GM18520 (cell line): Measurements from ENCODE around the gene MAEA.
"Not testable (repeated sequence)": the region's sequence is repeated elsewhere in the genome, so short reads cannot be mapped to it uniquely, and the experiment has no call there.

Experiments used
- ATAC-seq: cut with Tn5 transposase; IDR thresholded peaks from one replicate; pipeline ENCODE4 v1.9.1; 2021; ENCODE audit not compliant: unreplicated experiment

The MAEA gene

DNA sequence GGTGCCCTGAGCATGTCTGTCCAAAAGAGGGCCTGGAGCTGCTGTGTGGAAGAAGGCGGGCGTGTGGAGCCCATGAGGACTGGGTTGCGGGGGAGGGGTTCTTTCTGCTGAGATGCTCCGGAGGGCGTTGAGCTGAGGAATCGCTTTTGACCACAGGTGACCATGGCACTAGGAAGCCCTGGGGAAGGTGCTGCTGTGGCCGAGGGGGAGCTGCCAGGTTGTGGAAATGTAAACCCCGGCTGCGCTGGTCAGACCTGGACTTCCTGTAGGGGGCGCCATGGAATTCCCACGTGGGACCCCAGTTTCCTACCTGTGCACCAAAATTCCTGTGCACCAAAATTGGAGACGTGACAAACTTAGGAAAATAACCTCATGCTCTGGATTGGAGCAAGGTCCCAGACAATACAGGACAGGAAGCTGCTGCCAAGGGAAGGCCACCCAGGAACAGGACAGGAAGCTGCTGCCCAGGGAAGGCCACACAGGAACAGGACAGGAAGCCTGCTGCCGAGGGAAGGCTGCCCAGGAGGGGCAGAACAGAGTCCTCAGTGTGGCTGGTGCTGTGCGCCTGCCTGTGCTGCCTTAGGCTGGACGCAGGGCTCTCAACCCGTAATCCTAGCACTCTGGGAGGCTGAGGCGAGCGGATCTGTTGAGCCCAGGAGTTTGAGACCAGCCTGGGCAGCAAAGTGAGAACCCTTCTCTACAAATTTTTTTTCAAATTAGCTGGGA is 29.0 kb downstream of the MAEA start:
- no peak for ATAC-seq

DNA sequence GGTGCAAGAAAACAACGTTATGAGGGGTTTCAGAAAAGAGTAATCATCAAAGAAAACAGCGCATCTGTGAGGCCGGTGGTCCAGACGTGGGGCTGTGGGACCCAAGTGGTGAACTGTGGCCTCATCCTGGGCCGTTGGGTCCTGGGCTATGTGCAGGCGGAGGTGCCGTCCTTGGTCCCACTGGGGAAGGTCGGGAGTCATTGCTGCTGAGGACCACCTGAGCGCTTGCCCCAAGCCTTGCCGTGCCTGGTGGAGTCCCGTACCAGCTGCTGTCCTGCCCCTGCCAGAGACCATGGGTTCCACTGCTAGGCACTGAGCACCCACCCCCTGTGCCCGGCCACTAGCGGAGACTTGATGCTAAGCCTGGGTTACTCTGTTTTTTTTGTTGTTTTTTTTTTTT is 31.8 kb downstream of the MAEA start:
- ATAC-seq, result no peak

DNA sequence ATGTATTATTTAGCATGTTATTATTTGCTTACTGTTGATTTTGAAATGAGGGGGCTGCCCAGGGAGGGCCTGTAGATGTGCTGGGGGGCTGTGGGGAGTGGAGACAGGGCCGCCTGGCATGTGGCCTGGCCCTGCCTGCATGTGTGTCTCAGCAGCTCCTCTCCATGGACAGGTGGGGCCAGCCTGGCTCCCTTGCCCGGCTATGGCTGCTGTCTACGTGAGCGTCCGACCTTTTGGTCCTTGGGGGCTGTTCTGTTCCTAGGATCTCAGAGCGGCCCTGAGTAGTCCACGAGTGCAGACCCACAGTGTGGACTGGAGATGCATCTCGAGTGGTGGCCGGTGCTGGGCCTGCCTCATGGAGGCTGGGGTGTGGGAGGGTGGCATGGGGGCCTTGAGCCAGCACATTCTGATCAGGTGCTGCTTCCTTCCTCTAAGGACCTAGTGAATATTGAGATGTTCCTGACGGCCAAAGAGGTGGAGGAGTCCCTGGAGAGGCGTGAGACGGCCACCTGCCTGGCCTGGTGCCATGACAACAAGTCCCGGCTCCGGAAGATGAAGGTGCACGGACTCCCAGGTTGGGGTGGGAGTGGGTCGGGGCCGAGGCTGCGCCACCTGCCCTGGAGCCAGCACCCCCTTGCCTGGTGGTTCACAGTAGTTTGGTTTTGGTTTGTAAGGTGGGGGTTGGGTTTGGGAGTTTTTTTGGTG is 32.4 kb downstream of the MAEA start:
- no peak for ATAC-seq

DNA sequence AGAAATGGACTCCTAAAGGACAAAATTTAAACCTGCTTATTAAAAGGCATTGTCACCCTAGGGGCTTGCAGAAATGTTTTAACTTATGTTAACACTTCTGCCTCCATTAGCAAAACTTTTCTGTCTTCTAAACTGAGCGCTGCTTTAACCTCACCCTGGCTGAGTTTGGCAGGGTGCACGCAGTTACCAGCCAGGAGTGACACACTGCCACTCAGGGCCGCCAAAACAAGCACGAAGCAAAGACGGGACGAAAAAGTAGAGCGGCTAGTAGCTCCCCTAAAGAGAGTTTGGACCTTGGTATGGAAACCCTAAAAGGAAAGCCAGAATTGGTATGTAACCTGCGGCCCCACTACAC is 33.6 kb downstream of the MAEA start:
- ATAC-seq, result no peak

DNA sequence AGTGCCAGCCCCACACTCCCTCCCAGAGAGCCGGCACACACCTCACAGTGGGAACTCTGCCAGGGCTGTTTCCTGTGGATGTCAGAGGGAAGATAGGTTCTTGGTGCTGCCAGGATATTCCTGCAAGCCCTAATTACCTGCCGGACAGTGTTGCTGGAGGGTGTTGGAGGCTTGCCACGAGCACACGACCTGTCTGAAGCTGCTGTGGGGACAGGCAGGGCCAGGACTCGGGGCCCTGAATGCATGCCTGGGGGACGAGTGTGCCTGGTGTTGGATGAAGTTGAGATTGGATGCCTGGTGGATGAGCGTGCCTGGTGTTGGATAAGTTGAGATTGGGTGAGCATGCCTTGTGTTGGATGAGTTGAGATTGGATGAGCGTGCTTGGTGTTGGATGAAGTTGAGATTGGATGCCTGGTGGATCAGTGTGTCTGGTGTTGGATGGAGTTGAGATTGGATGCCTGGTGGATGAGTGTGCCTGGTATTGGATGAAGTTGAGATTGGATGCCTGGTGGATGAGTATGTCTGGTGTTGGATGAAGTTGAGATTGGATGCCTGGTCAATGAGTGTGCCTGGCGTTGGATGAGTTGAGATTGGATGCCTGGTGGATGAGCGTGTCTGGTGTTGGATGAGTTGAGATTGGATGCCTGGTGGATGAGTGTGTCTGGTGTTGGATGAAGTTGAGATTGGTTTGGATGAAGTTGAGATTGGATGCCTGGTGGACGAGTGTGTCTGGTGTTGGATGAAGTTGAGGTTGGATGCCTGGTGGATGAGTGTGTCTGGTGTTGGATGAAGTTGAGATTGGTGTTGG is 34.1 kb downstream of the MAEA start:
- ATAC-seq, result no peak

DNA sequence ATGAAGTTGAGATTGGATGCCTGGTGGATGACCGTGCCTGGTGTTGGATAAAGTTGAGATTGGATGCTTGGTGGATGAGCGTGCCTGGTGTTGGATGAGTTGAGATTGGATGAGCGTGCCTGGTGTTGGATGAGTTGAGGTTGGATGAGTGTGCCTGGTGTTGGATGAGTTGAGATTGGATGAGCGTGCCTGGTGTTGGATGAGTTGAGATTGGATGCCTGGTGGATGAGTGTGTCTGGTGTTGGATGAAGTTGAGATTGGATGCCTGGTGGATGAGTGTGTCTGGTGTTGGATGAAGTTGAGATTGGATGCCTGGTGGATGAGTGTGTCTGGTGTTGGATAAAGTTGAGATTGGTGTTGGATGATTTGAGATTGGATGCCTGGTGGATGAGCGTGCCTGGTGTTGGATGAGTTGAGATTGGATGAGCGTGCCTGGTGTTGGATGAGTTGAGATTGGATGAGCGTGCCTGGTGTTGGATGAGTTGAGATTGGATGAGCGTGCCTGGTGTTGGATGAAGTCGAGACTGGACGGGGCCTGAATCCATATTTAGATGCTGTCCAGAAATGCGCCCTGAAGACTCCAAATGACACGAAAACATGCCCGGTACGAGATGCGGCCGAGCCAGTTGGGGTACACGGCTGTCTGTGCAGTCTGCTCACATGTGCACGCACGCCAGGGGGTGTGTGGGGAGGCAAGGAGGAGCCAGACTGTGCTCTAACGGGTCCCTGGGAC is 34.9 kb downstream of the MAEA start:
- not testable (repeated sequence) for ATAC-seq

DNA sequence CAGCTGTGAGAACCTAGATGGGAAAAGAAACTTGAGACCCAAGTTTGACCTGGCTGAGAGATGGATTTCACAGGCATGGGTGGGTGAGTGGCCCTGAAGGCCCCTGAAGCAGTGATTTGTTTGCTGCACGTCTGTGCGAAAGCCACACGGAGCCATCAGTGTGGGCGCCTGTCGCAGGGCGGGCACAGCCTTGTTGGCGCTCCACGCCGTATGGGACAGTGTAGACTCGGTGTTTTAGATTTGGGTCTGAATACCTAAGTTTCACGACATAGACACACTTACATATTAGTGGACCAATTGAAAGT is 35.4 kb downstream of the MAEA start:
- ATAC-seq, result no peak

DNA sequence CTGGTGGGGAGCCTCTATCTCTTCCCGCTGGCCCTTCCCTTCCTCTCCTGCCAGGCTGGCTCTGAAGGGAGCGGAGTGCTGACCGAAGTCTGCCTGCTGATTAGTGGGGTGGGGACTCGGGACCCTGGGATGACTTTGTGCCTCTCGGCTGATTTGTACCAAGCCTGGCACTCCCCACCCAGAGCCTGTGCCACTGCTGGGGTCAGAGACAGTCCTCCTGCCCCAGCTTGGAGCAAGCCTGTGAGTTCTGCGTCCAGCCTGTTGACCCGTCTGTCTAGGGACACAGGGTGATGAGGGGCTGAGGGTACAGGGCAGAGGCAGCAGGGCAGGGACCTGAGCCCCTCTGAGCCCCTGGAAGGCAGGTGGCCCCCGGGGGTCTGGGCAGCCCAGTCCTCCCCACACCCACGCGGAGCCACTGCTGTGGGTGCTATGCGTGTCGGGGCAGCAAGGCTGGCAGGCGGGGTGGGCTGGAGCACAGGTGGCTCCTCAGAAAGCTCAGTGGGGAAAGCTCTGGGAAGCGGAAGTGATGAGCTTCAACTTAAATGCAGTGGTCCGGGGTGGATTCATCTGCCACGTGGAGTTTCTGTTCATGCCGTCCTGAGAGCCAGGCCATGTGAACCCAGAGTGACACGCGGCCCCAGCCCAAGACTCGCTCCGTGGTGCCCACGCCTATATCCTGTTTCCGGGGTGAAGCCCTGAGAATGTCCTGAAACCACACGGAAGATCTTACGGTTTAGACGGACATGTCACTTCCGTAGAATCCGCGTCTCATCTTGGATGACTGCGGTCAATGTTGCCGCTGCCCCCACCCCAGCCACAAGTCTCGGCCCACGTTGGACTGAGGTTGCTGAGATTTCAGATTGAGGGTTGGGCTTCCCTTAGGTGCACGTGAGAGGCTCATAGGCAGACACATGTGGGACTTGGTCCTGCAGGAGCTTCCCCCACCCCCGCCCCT is 36.3 kb downstream of the MAEA start:
- no peak for ATAC-seq

DNA sequence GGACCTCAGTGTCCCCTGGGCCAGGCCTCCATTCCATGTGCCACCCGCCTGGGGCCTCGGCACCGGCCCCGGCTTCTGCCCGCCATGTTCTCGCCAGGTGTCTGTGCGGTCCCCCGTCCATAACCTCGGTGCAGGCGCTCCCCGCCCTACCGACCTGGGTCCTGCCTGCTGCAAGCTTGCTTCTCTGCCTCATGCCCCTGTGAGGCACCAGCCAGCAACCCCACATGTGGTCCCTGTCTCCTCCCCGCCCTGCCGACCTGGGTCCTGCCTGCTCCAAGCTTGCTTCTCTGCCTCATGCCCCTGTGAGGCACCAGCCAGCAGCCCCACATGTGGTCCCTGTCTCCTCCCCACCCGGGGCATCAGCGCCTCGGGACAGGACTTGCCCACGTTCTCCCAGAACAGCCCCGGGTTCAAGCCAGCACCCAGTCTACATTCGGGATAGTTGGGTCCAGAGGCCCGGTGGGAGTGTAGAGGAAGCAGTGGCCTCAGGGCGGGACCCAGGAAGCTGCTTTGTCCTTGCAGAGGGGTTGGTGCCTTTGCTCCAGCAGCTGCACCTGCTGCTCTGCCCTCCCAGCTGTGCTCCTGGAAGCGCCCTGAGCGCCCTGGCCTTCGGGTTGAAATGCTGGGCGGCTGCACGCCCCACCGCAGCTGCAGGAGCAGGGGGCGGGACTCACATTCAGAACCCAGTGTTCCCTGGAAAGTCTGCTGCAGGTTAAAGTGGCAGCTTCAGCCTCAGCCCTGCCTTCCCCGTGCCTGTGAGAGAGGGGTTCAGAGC is 37.2 kb downstream of the MAEA start:
- ATAC-seq, result no peak

DNA sequence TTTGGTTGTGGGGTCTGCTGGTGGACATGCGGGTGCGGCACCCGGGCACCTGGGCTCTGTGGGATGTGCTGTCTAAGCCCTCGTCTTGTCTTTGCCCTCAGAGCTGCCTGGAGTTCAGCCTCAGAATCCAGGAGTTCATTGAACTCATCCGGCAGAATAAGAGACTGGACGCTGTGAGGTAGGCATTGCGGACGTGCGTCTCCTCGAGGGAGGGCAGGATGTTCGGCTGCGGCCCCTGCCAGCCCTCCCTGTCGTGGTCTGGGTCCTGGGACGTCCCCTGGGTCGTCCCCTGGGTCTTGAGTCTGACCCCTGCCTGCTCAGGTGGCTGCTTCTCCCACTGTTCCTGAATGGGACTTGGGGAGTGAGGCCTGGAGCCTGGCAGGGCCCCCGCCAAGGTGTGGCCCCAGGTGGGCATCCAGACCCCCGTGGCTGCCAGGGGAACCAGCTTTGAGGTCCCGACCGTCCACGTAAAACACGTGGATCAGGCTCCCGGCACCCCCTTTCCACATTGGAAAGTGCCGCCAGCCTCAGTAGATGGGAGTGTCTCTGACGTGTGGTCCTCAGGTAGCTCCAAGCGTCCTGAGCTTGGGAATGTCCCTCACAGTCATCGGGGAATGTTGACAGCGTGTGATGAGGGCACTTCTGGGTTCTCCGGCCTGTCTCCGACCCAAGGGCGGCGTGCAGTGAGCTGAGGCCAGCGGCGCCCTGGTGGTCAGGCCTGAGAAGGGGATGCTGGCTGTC is 38.0 kb downstream of the MAEA start:
- ATAC-seq, result no peak

DNA sequence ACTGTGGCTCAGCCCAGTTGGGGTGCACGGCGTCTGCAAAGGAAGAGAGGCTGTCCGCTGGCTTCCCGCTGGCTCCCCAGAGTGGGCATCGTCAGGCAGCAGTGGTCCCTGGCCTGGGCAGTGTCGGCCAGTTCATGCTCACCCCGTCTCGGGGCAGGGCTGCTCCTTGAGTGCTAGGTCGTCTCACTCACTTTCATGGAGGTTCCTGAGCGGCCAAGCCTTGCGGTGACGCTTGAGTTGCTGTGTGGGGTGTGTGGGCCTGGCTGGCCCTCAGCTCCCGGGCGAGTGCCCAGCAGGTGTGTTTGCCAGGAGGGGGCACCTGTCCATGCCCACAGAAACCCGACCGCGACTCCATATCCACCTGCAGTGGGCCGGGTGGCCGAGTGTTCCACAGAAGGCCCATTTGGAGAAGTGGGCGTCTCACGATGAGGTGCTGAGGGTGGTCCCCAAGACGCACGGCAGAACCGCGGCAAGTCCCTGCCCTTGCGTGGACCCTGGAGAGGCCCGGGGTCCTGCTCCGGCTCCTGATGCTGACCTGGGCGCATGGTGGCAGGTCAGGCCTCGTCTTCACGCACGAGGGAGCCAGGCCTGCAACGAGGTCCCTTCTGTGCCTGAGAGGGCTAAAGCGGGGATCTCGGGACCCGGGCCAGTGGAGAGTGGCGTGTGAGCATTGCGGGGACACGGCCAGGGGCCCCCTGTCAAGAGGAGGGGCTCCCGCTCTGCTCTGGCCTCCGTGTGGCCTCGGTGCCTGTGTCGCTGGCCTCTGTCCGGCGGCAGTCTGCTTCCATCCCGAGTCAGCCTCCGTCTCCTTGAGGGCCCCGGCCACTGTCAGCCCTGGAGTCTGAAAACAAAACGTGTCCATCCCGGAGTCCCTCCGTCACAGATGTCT is 38.8 kb downstream of the MAEA start:
- ATAC-seq, result no peak

DNA sequence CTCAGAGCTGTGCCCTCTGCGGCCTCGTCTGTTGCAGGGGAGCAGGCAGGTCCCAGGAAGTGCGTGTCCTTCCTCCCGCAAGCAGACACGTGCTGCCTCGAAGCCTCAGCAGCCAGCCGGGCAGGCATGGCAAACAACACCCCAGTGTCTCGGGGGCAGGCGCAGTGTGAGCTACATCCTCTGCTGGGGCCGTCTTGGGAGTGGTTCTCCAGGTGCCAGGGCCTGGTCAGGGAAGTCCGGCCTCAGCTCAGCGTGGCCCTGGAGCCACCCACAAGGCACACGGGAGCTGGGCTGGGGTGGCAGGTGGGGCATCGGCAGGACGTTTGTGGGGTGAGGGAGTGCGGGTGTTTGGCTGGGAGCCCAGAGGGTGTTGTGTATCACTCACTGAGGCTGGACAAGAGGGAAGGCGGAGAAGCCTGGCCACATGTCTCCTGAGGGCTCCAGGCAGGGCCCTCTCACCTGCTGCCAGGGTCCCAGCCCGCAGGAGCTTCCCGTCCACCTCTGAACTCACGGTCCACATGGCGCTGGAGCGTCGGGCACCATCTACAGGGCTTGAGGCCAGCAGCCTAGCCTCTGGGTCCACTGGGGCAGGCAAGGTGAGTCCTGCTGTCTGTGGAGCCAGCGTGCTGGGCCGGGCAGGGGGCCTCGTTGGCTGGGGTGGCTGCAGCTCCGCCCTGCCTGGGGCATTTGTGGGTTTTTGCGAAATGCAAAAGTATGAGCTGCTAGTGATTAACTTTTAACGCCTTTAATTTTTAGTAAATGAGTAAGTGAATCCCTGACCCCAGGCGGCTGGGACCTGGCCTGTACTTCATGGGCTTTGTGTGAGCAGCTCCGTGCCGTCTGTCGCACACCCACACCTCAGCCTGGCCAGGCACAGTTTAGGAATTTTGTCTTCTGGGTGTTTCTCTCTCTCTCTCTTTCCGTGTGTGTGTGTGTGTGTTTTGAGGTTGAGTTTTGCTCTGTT is 40.0 kb downstream of the MAEA start:
- ATAC-seq, result no peak

DNA sequence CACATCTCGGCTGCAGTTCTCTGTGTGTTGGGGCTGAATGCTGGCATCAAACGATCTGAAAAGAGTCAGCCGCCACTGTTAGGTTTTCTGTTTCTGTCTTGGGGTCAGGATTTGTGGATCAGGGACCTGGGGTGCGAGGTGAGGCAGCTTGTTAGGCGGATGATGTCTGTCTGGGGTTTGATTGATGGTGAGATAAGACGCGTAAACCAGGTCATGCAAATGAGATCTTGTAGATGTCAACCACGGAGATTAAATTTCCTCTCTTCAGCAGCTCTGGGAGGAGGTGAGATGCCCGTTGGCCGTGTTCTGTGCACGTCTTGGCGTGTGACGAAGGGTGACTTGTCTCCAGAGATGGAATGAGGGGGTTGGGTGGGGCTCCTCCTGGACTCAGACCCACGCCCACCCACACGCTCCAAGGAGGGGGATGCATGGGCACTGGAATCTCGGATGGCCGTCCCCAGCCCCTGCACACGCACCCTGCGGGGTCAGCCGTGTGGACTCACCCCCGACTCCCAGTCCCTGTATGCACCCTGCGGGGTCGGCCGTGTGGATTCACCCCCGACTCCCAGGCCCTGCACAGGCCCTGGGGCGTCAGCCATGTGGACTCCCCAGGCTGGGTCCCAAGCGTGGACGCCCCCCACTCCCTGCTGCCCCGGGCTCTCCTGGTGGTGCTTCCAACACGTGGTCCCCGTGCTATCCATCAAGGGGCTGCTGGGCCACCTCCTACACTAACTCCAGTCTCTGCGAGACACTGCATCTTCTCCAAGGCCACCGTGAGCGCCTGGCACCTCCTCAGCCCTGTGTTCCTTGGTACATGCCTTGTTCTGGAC is 41.3 kb downstream of the MAEA start:
- ATAC-seq, result no peak

DNA sequence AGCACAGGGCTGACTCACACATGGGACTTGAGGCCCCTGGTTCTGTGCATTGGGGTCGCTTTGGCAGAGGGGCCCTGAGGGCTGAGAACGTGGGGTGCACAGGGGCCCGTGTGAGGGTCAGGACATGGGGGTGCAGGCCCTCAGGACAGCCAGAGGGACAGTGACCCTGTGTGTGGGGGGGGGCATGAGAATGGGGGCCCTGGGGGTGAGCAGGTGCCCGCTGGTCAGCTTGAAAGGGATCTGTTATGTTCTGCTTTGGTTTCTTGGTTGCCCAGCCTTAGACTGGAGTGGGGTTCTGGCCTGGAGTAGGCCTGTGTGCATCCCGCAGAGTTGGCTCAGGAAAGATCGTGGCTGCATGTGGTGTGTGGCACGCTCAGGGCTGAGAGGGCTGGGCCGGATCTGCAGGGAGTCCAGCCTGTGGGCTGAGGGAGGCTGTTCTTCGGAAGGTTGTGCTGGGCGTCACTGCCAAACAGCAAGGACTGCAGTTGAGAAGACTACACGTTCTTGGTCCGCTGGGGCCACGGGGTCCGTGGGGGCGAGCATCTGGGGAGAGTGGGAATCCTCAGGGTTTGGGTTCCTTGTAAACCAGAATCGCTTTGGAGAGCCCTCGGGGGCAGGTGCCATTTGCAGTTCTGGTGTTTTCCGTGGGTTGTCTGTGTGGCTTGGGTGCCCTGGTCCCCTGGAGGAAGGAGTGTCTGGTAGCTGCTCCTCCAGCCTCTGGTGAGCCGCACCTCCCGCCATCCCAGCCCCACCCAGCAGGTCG is 42.1 kb downstream of the MAEA start:
- no peak for ATAC-seq

DNA sequence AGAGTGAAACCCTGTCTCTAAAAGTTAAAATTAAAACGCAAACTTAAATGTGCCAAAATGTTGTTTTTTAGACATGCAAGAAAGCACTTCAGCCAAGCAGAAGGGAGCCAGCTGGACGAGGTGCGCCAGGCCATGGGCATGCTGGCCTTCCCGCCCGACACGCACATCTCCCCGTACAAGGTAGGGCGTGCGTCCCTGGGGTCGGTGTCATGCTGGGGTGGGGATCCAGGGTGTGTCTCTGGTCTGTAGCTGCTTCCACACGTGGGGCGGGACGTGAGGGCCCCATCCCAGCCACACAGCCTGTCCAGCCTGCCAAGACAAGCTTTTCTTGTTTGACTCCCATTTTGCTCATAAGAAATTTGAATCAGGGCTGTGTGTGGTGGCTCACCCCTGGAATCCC is 43.0 kb downstream of the MAEA start:
- no peak for ATAC-seq
